RCC 7860 (cell line): ENCODE results near the gene DOCK3.

Experiments used
- DNase-seq: peaks from one replicate; pipeline ENCODE4 v3.0.0-alpha.2; 2015; ENCODE audit warnings: low spot score
- FAIRE-seq: peaks from 2 replicates; lab custom pipeline; 2012; peaks lifted over from hg19 to GRCh38; lab: Jason Lieb, UNC

DOCK3 gene

GRCh38 chr3:51393134-51393495 lies 718.4 kb downstream of the DOCK3 start:
- DNase-seq (no peak), FAIRE-seq (no peak)

- no peak for DNase-seq
- no peak for FAIRE-seq
Measured at GRCh38 chr3:51393564-51393963, 718.8 kb downstream of the DOCK3 start.

- no peak for FAIRE-seq
- no peak for DNase-seq
Measured at GRCh38 chr3:51394541-51394940, 719.8 kb downstream of the DOCK3 start.

GRCh38 chr3:51395493-51396213 lies 720.9 kb downstream of the DOCK3 start:
- FAIRE-seq (no peak), DNase-seq (no peak)

GRCh38 chr3:51396401-51396800 lies 721.7 kb downstream of the DOCK3 start:
- no peak for FAIRE-seq

GRCh38 chr3:51397392-51397791 lies 722.7 kb downstream of the DOCK3 start:
- FAIRE-seq: no peak

More at GRCh38 chr3:51396401-51396800, 721.7 kb downstream of the DOCK3 start:
- DNase-seq: no peak

GRCh38 chr3:51398595-51399310 lies 724.0 kb downstream of the DOCK3 start:
- FAIRE-seq: no peak

More at GRCh38 chr3:51397392-51397791, 722.7 kb downstream of the DOCK3 start:
- DNase-seq: no peak

GRCh38 chr3:51400166-51400565 lies 725.4 kb downstream of the DOCK3 start:
- no peak for DNase-seq
- no peak for FAIRE-seq

More at GRCh38 chr3:51398595-51399310, 724.0 kb downstream of the DOCK3 start:
- DNase-seq: no peak

- DNase-seq: no peak
- FAIRE-seq: no peak
Measured at GRCh38 chr3:51401735-51402134, 727.0 kb downstream of the DOCK3 start.

- DNase-seq (no peak), FAIRE-seq (no peak)
Measured at GRCh38 chr3:51403675-51404074, 728.9 kb downstream of the DOCK3 start.

- FAIRE-seq (no peak), DNase-seq (no peak)
Measured at GRCh38 chr3:51408021-51408420, 733.3 kb downstream of the DOCK3 start.

GRCh38 chr3:51408813-51409212 lies 734.1 kb downstream of the DOCK3 start:
- FAIRE-seq: no peak

GRCh38 chr3:51422211-51422610 lies 747.5 kb downstream of the DOCK3 start:
- DNase-seq (no peak), FAIRE-seq (no peak)

More at GRCh38 chr3:51408813-51409212, 734.1 kb downstream of the DOCK3 start:
- no peak for DNase-seq

- no peak for FAIRE-seq
Measured at GRCh38 chr3:51426921-51427320, 752.2 kb downstream of the DOCK3 start.

GRCh38 chr3:51429138-51429537 lies 754.4 kb downstream of the DOCK3 start:
- no peak for DNase-seq
- no peak for FAIRE-seq

More at GRCh38 chr3:51426921-51427320, 752.2 kb downstream of the DOCK3 start:
- no peak for DNase-seq
